K562 (cell line): ENCODE results near the gene ITGAD.

ENCODE experiments used
- POLR2A ChIP-seq: fragments of 450-650 bp; conservative IDR thresholded peaks from 2 replicates; pipeline ENCODE4 v1.6.1; 2016
- TF ChIP-seq, protein P1 (sequence below), 3 experiments: IDR thresholded peaks in 2 of 3; conservative IDR thresholded peaks in 1 of 3; 2 replicates each; pipeline ENCODE4 v1.5.1; 2011 to 2012; ENCODE audit warnings: low read length in 3 of 3, mild to moderate bottlenecking in 3 of 3, control low read depth in 2 of 3, improper control_type of control experiment in 1 of 3, inconsistent platforms in 1 of 3, low read depth in 1 of 3, mixed read lengths in 1 of 3, moderate library complexity in 1 of 3; ENCODE audit not compliant: insufficient read depth in 2 of 3

DNA sequence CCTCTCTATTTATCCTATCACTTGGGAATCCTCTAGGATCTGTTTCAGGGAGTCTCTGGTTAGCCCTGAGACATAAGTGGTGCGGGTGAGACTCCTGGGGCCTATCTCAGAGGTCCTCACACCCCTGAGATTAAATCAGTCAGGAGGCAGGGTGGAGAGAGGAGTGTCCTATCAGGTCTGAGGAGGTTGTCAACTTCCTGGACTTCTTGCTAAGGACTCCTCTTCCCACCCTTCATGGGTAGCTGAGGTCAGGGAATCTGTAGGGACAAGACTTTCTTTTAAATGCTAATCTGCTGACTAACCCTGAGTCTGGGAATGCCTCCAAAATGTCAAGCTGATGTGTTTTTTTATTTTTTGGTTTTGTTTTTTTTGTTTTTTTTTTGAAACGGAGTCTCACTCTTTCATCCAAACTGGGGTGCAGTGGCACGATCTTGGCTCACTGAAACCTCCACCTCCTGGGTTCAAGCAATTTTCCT lies 59.5 kb downstream of the ITGAD start:
- TF ChIP-seq, protein P1, sequence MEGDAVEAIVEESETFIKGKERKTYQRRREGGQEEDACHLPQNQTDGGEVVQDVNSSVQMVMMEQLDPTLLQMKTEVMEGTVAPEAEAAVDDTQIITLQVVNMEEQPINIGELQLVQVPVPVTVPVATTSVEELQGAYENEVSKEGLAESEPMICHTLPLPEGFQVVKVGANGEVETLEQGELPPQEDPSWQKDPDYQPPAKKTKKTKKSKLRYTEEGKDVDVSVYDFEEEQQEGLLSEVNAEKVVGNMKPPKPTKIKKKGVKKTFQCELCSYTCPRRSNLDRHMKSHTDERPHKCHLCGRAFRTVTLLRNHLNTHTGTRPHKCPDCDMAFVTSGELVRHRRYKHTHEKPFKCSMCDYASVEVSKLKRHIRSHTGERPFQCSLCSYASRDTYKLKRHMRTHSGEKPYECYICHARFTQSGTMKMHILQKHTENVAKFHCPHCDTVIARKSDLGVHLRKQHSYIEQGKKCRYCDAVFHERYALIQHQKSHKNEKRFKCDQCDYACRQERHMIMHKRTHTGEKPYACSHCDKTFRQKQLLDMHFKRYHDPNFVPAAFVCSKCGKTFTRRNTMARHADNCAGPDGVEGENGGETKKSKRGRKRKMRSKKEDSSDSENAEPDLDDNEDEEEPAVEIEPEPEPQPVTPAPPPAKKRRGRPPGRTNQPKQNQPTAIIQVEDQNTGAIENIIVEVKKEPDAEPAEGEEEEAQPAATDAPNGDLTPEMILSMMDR (IDR thresholded peaks at IDR 0.05 in 2 of 3, conservative IDR thresholded peaks at IDR 0.05 in 1 of 3; ENCODE audit: insufficient read depth in 2 of 3, low read depth in 1 of 3, low read length in 3 of 3), result no peak
- no peak for TF ChIP-seq POLR2A
